Measurements from ENCODE around the gene NLRP4. TPM values are rescaled to one million over a fixed set of nuclear protein-coding genes. Genes with fewer than 3 reads are reported as not detected.

The NLRP4 gene
- total and polyA plus RNA-seq, 10 of the 15 experiments (the other 5 are each of a cell fraction or from before 2014, with no cell fraction given) = 0.07 to 9.6 (median 0.29) TPM; not detected in 6

DNA sequence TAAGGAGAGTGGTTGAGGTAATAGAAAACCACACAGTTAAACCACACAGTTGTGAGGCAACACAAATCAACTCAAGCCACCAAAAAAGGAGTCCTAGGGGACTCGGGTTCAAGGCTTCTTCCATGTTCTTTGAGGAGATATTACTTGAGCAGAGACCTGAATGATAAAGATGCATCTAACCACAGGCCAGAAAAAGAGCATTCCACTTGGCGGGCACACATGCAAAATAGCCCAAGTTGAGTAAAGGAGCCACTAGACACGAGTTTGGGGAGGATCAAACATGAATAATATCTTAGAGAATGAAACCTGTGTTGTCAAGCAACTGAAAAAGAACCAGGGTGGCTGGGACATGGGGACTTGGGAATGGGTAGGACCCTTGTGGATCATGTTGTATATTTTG, 30.2 kb downstream of the NLRP4 start:
- ChIA-PET CTCF (interaction anchor here (1.4 kb wide), 1 partner anchor 9 kb away, joined by 3 read pairs; no protein-coding TSS in a partner anchor), RAD21 (ENCODE audit: unreplicated experiment) (no interaction called here), POLR2A (no interaction called here), SMC1A (ENCODE audit: uncharacterized antibody, unreplicated experiment) (no interaction called here)
- in situ Hi-C loops (cut with MboI) (no loop called here), intact Hi-C loops (cut with micrococcal nuclease; ENCODE audit: unreplicated experiment) (no loop called here)
- no peak overlapping the region for H3K4me3 ChIP-seq
- no peak overlapping the region for H3K4me2 ChIP-seq (ENCODE audit: control insufficient read depth, insufficient read depth)
- no peak overlapping the region for H2AFZ ChIP-seq (ENCODE audit: control insufficient read depth, low read depth, low read length)
- no peaks in the 10 kb centered on the region for H3K27me3 ChIP-seq (replicated peaks in 1 of 2; ENCODE audit: control insufficient read depth in 2 of 2, insufficient read depth in 2 of 2, low read length in 1 of 2)
- WGBS (ENCODE audit: insufficient coverage, insufficient replicate concordance, low lambda C conversion rate, missing lambda C conversion rate) = 11% methylated on average over 3 of the region's 3 CpGs
- H3K9me3 ChIP-seq (replicated peaks; ENCODE audit: control insufficient read depth, insufficient read depth, low read length) = no peaks in the 10 kb centered on the region; the same call in 2 of the 3 replicates
- TF ChIP-seq SIX5 (IDR thresholded peaks at IDR 0.05; ENCODE audit: low read depth, low read length, severe bottlenecking) = no peak
- TF ChIP-seq, protein P1, sequence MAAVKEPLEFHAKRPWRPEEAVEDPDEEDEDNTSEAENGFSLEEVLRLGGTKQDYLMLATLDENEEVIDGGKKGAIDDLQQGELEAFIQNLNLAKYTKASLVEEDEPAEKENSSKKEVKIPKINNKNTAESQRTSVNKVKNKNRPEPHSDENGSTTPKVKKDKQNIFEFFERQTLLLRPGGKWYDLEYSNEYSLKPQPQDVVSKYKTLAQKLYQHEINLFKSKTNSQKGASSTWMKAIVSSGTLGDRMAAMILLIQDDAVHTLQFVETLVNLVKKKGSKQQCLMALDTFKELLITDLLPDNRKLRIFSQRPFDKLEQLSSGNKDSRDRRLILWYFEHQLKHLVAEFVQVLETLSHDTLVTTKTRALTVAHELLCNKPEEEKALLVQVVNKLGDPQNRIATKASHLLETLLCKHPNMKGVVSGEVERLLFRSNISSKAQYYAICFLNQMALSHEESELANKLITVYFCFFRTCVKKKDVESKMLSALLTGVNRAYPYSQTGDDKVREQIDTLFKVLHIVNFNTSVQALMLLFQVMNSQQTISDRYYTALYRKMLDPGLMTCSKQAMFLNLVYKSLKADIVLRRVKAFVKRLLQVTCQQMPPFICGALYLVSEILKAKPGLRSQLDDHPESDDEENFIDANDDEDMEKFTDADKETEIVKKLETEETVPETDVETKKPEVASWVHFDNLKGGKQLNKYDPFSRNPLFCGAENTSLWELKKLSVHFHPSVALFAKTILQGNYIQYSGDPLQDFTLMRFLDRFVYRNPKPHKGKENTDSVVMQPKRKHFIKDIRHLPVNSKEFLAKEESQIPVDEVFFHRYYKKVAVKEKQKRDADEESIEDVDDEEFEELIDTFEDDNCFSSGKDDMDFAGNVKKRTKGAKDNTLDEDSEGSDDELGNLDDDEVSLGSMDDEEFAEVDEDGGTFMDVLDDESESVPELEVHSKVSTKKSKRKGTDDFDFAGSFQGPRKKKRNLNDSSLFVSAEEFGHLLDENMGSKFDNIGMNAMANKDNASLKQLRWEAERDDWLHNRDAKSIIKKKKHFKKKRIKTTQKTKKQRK (IDR thresholded peaks at IDR 0.05; ENCODE audit: low read depth, low read length) = no peak
- H3K9ac ChIP-seq (ENCODE audit: control insufficient read depth, insufficient read depth, low read length) = no peak overlapping the region
- no peaks in the 10 kb centered on the region for H3K4me1 ChIP-seq (ENCODE audit: control insufficient read depth, insufficient read depth, low read length)
- no peak overlapping the region for H3K27ac ChIP-seq (ENCODE audit: control insufficient read depth, insufficient read depth)
- no TSS peak for BruUV-seq (replicated peaks)
- no peaks in the 10 kb centered on the region for H3K79me2 ChIP-seq (ENCODE audit: control insufficient read depth, insufficient read depth, low read length)
- no peak for DNase-seq (ENCODE audit: low read depth, low spot score)
- FAIRE-seq = no peak
- no peaks in the 10 kb centered on the region for H3K36me3 ChIP-seq (ENCODE audit: control insufficient read depth in 2 of 2, insufficient read depth in 2 of 2, low read length in 1 of 2)
- H4K20me1 ChIP-seq (ENCODE audit: control insufficient read depth, insufficient read depth) = no peaks in the 10 kb centered on the region
- no peak for ATAC-seq

DNA sequence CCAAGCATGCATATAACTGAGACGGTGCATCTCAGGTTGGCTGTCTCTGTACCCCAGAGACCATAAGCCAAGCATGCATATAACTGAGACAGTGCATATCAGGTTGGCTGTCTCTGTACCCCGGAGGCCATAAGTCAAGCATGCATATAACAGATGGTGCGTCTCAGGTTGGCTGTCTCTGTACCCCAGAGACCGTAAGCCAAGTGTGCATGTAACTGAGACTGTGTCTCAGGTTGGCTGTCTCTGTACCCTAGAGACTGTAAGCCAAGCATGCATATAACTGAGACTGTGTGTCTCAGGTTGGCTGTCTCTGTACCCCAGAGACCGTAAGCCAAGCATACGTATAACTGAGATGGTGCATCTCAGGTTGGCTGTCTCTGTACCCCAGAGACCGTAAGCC, 30.8 kb downstream of the NLRP4 start:
- no peaks in the 10 kb centered on the region for H3K9me3 ChIP-seq (replicated peaks; ENCODE audit: control insufficient read depth, insufficient read depth, low read length)
- no peak overlapping the region for H2AFZ ChIP-seq (ENCODE audit: control insufficient read depth, low read depth, low read length)
- no peak for ATAC-seq
- ChIA-PET POLR2A (no interaction called here), RAD21 (ENCODE audit: unreplicated experiment) (no interaction called here), SMC1A (ENCODE audit: uncharacterized antibody, unreplicated experiment) (no interaction called here), CTCF (no interaction called here)
- H4K20me1 ChIP-seq (ENCODE audit: control insufficient read depth, insufficient read depth) = no peaks in the 10 kb centered on the region
- in situ Hi-C loops (cut with MboI) = no loop called here
- H3K27ac ChIP-seq (ENCODE audit: control insufficient read depth, insufficient read depth) = no peak overlapping the region
- no TSS peak for BruUV-seq (replicated peaks)
- no peaks in the 10 kb centered on the region for H3K79me2 ChIP-seq (ENCODE audit: control insufficient read depth, insufficient read depth, low read length)
- no peak overlapping the region for H3K4me2 ChIP-seq (ENCODE audit: control insufficient read depth, insufficient read depth)
- no peak overlapping the region for H3K9ac ChIP-seq (ENCODE audit: control insufficient read depth, insufficient read depth, low read length)
- intact Hi-C loops (cut with micrococcal nuclease; ENCODE audit: unreplicated experiment) = no loop called here
- H3K27me3 ChIP-seq (replicated peaks in 1 of 2; ENCODE audit: control insufficient read depth in 2 of 2, insufficient read depth in 2 of 2, low read length in 1 of 2) = no peaks in the 10 kb centered on the region
- no peak overlapping the region for H3K4me3 ChIP-seq
- FAIRE-seq = no peak
- H3K4me1 ChIP-seq (ENCODE audit: control insufficient read depth, insufficient read depth, low read length) = no peaks in the 10 kb centered on the region
- DNase-seq (ENCODE audit: low read depth, low spot score) = no peak
- 49% methylated on average over 7 of the region's 7 CpGs for WGBS (ENCODE audit: insufficient coverage, insufficient replicate concordance, low lambda C conversion rate, missing lambda C conversion rate)
- H3K36me3 ChIP-seq (ENCODE audit: control insufficient read depth in 2 of 2, insufficient read depth in 2 of 2, low read length in 1 of 2) = no peaks in the 10 kb centered on the region
- TF ChIP-seq MTA2 (IDR thresholded peaks at IDR 0.05; ENCODE audit: low read depth) (no peak), SMAD1 (IDR thresholded peaks at IDR 0.05; ENCODE audit: low read depth, partially characterized antibody) (no peak), TCF7 (IDR thresholded peaks at IDR 0.05; ENCODE audit: borderline replicate concordance) (no peak), BACH1 (IDR thresholded peaks at IDR 0.05; ENCODE audit: borderline replicate concordance) (no peak), BHLHE40 (IDR thresholded peaks at IDR 0.05; ENCODE audit: borderline replicate concordance in 1 of 2, low read depth in 2 of 2, low read length in 1 of 2) (no peak)
- TF ChIP-seq, protein P2, sequence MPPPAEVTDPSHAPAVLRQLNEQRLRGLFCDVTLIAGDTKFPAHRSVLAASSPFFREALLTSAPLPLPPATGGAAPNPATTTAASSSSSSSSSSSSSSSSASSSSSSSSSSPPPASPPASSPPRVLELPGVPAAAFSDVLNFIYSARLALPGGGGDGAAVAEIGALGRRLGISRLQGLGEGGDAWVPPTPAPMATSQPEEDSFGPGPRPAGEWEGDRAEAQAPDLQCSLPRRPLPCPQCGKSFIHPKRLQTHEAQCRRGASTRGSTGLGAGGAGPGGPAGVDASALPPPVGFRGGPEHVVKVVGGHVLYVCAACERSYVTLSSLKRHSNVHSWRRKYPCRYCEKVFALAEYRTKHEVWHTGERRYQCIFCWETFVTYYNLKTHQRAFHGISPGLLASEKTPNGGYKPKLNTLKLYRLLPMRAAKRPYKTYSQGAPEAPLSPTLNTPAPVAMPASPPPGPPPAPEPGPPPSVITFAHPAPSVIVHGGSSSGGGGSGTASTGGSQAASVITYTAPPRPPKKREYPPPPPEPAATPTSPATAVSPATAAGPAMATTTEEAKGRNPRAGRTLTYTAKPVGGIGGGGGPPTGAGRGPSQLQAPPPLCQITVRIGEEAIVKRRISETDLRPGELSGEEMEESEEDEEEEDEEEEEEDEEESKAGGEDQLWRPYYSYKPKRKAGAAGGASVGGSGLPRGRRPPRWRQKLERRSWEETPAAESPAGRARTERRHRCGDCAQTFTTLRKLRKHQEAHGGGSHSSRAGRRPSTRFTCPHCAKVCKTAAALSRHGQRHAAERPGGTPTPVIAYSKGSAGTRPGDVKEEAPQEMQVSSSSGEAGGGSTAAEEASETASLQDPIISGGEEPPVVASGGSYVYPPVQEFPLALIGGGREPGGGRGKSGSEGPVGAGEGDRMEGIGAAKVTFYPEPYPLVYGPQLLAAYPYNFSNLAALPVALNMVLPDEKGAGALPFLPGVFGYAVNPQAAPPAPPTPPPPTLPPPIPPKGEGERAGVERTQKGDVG (CRISPR knock-in tag; IDR thresholded peaks at IDR 0.05) = no peak
- TF ChIP-seq, protein P3, sequence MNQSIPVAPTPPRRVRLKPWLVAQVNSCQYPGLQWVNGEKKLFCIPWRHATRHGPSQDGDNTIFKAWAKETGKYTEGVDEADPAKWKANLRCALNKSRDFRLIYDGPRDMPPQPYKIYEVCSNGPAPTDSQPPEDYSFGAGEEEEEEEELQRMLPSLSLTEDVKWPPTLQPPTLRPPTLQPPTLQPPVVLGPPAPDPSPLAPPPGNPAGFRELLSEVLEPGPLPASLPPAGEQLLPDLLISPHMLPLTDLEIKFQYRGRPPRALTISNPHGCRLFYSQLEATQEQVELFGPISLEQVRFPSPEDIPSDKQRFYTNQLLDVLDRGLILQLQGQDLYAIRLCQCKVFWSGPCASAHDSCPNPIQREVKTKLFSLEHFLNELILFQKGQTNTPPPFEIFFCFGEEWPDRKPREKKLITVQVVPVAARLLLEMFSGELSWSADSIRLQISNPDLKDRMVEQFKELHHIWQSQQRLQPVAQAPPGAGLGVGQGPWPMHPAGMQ (IDR thresholded peaks at IDR 0.05; ENCODE audit: borderline replicate concordance) = no peak

Data from GM12878 (cell line).